HEK293T (cell line): Measurements from ENCODE around the gene TSPAN9.

Experiments
- BHLHE40 ChIP-seq: fragments of 450-650 bp; IDR thresholded peaks from 2 replicates; pipeline ENCODE4 v1.6.1; 2016; ENCODE audit warnings: mild to moderate bottlenecking, moderate library complexity, borderline replicate concordance
- FOXA1 ChIP-seq: fragments of 450-650 bp; IDR thresholded peaks from 2 replicates; pipeline ENCODE4 v1.6.1; 2016; ENCODE audit warnings: mild to moderate bottlenecking
- FOXM1 ChIP-seq: fragments of 450-650 bp; IDR thresholded peaks from 2 replicates; pipeline ENCODE4 v1.6.1; 2017; ENCODE audit warnings: mild to moderate bottlenecking, borderline replicate concordance
- LEF1 ChIP-seq: fragments of 450-650 bp; IDR thresholded peaks from 2 replicates; pipeline ENCODE4 v1.6.1; 2017; ENCODE audit warnings: mild to moderate bottlenecking, borderline replicate concordance
- PKNOX1 ChIP-seq: fragments of 450-650 bp; IDR thresholded peaks from 2 replicates; pipeline ENCODE4 v1.6.1; 2016
- SP1 ChIP-seq: fragments of 450-650 bp; IDR thresholded peaks from 2 replicates; pipeline ENCODE4 v1.6.1; 2017
- SUZ12 ChIP-seq: fragments of 450-650 bp; IDR thresholded peaks from 2 replicates; pipeline ENCODE4 v1.6.1; 2016; ENCODE audit warnings: mild to moderate bottlenecking
- TARDBP ChIP-seq: fragments of 450-650 bp; IDR thresholded peaks from 2 replicates; pipeline ENCODE4 v1.6.1; 2016

- no peak for TF ChIP-seq FOXA1
- no peak for TF ChIP-seq TARDBP
- no peak for TF ChIP-seq FOXM1
- TF ChIP-seq SP1: no peak
- TF ChIP-seq BHLHE40: no peak
- no peak for TF ChIP-seq PKNOX1
- TF ChIP-seq SUZ12: no peak
- no peak for TF ChIP-seq LEF1
These were observed 21.3 kb upstream of the TSPAN9 start for GRCh38 chr12:3055704-3056467.
